WTC11 (cell line): ENCODE results near the gene BMP7.

Experiments
- CTCF ChIP-seq: fragments of 200-600 bp; IDR thresholded peaks from 2 replicates; pipeline ENCODE4 v1.8.0; 2022; ENCODE audit warnings: antibody characterized with exemption
- E2F4 ChIP-seq: sonication (generic); formaldehyde crosslinking; IDR thresholded peaks from 2 replicates; pipeline ENCODE4 v1.8.1; 2022; ENCODE audit warnings: low read depth, mild to moderate bottlenecking, moderate library complexity, missing genetic modification reagents, borderline replicate concordance
- FOXK1 ChIP-seq: sonication (generic); formaldehyde crosslinking; IDR thresholded peaks from 2 replicates; pipeline ENCODE4 v1.8.0; 2022; ENCODE audit warnings: mild to moderate bottlenecking, moderate library complexity, missing genetic modification reagents
- FOXP4 ChIP-seq: sonication (generic); formaldehyde crosslinking; IDR thresholded peaks from 2 replicates; pipeline ENCODE4 v1.8.0; 2022; ENCODE audit warnings: mild to moderate bottlenecking, missing genetic modification reagents
- KAT7 ChIP-seq: sonication (generic); formaldehyde crosslinking; IDR thresholded peaks from 2 replicates; pipeline ENCODE4 v1.8.1; 2023; ENCODE audit warnings: missing genetic modification reagents, mild to moderate bottlenecking, borderline replicate concordance
- MAX ChIP-seq: sonication (generic); formaldehyde crosslinking; IDR thresholded peaks from 2 replicates; pipeline ENCODE4 v1.8.0; 2022; ENCODE audit warnings: mild to moderate bottlenecking, missing genetic modification reagents
- NFE2L1 ChIP-seq: sonication (generic); formaldehyde crosslinking; IDR thresholded peaks from 2 replicates; pipeline ENCODE4 v1.8.1; 2023; ENCODE audit warnings: missing genetic modification reagents
- NFYB ChIP-seq: sonication (generic); formaldehyde crosslinking; conservative IDR thresholded peaks from 2 replicates; pipeline ENCODE4 v1.8.0; 2022; ENCODE audit warnings: low read depth, missing genetic modification reagents
- TP53 ChIP-seq: sonication (generic); formaldehyde crosslinking; IDR thresholded peaks from 2 replicates; pipeline ENCODE4 v1.8.1; 2023; ENCODE audit warnings: mild to moderate bottlenecking, missing genetic modification reagents
- USF2 ChIP-seq: sonication (generic); formaldehyde crosslinking; IDR thresholded peaks from 2 replicates; pipeline ENCODE4 v1.8.1; 2023; ENCODE audit warnings: mild to moderate bottlenecking, missing genetic modification reagents, moderate library complexity
- ZNF532 ChIP-seq: fragments of 250-450 bp; sonication (Bioruptor Pico); IDR thresholded peaks from 2 replicates; pipeline ENCODE4 v1.9.0; 2021; ENCODE audit warnings: mild to moderate bottlenecking, borderline replicate concordance

- TF ChIP-seq MAX (CRISPR knock-in tag): no peak
- TF ChIP-seq CTCF: no peak
- no peak for TF ChIP-seq FOXP4 (CRISPR knock-in tag)
- peak; percentile 29; the same call in 1 of the 2 replicates for TF ChIP-seq USF2
- TF ChIP-seq TP53 (CRISPR knock-in tag): no peak
- no peak for TF ChIP-seq E2F4 (CRISPR knock-in tag)
- TF ChIP-seq FOXK1 (CRISPR knock-in tag): no peak
- TF ChIP-seq NFYB (CRISPR knock-in tag): no peak
- no peak for TF ChIP-seq ZNF532 (CRISPR knock-in tag)
- no peak for TF ChIP-seq NFE2L1 (CRISPR knock-in tag)
- no peak for TF ChIP-seq KAT7 (CRISPR knock-in tag)
These were observed 8.6 kb downstream of the BMP7 start for GRCh38 chr20:57257701-57258453.
